Stimulated activated CD4-positive, alpha-beta T cell treated with anti-CD3 and anti-CD28 coated beads, Interleukin-4, amount 100 ng/mL, for 24 hours (primary cell): Measurements from ENCODE around the gene GRM4.

Experiments
- DNase-seq: peaks from one replicate; pipeline ENCODE4 v3.0.0-alpha.2; 2020

Gene GRM4

DNA sequence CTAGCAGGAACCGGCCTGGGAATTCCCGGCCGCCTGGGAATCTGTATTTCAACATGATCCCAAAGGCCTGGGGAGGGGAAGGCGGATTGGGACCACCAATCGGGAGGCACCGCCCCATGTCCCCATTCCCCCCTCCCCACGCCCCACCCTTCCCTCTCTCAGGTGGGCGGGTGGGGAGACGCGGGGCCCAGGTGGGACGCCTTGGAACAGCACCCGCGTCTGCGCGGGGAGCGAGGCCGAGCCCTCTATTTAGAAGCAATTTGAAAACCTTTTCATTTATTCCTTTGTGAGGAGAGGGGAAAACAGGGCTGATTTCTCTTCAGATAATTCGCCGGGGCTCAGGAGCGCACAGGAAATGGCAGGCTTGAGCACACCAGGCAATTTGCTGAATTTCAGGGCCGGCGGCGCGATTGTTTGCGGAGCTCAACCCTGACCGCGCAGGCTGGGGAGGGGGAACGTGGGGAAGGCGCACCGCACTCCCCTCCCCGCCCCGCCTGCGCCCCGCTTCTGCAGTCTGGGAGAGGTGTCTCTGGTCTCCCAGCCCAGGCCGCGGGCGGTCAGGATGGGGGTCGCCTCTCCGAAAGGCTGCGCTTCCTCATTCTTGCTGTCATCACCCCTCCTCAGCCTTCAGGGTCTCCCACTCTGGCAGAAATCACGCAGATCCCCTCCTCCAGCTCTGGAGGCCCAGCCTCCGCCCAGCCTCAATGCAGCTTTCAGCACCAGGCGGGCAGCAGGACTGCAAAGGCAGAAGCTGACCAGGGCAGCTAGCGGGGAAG is 170.0 kb downstream of the GRM4 start:
- DNase-seq, result no peak

DNA sequence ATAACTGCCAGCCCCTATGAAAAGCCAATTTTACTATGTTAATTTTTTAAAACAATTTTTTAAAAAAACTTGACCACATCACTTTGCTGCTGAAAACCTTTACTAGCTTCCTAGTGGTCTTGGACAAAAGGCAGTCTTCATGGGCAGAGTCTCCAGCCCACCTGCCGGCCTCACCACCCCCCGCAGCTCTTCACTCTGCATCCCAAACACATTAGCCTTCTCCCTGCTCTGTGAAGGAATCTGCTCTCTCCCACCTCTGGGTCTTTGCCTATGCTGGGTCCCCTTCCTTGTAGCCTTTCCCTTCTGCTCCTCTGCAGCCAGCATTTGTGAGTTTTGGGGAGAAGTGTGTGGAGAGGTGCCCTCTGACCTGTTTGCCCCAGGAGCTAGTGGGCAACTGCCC is 171.4 kb downstream of the GRM4 start:
- DNase-seq, result no peak

DNA sequence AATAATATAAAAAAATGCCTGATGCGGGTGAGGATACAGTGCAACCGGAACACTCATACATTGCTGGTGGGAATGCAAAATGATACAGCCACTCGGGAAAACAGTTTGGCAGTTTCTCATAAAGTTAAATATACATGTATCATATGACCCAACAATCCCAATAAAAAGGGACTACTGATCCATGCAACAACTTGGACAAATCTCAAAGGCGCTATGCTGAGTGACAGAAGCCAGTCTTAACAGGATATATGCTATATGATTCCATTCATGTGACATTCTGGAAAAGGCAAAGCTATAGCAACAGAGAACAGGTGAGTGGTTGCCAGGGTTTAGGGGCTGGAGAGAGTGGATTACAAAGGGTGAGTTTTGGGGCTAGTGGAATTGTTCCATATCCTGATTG is 171.9 kb downstream of the GRM4 start:
- DNase-seq, result no peak

DNA sequence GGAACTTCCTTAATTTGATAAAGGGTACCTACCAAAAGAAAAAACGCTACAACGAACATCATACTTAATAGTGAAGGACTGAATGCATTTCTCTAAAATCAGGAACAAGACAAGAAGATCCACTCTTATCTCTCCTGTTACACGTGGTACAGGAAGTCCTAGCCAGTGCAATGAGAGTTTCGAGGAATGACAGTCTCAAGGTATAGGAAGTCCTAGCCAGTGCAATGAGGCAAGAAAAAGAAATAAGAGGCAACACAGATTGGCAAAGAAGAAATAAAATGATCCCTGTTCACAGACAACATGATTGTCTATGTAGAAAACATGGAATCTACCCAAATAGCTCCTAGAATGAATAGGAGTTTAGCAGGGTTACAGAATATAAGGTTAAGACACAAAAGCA is 174.3 kb downstream of the GRM4 start:
- DNase-seq, result no peak
